IgD-negative memory B cell (primary cell): Measurements from ENCODE around the gene SGSM1. TPM values are rescaled to one million over a fixed set of nuclear protein-coding genes. Genes with fewer than 3 reads are reported as not detected.

ENCODE experiments used
- H3K27ac Mint-ChIP-seq, 3 donors: one replicate each; pipeline ENCODE4 v1.8.0; 2020 to 2022; ENCODE audit warnings: mild to moderate bottlenecking in 3 of 3, mixed read lengths in 3 of 3, moderate library complexity in 1 of 3
- H3K27me3 Mint-ChIP-seq: one replicate; pipeline ENCODE4 v1.8.0; 2021; ENCODE audit warnings: mixed read lengths
- H3K36me3 Mint-ChIP-seq: one replicate; pipeline ENCODE4 v1.8.0; 2020; ENCODE audit warnings: mild to moderate bottlenecking, mixed read lengths
- H3K4me1 Mint-ChIP-seq, 3 donors: one replicate each; pipeline ENCODE4 v1.8.0; 2020 to 2022; ENCODE audit warnings: mixed read lengths in 3 of 3, mild to moderate bottlenecking in 1 of 3
- H3K4me3 Mint-ChIP-seq, 4 donors: one replicate each; pipeline ENCODE4 v1.8.0; 2020 to 2022; ENCODE audit warnings: mild to moderate bottlenecking in 4 of 4, mixed read lengths in 4 of 4, moderate library complexity in 3 of 4
- H3K9me3 Mint-ChIP-seq, 3 donors: one replicate each; pipeline ENCODE4 v1.8.0; 2020 to 2021; ENCODE audit warnings: mixed read lengths in 3 of 3, mild to moderate bottlenecking in 1 of 3
- polyA plus RNA-seq: library from polyadenylated mRNA; unstranded; fragments of 300-500 nt; fragmentation: Illumina TruSeq; gene quantifications from one replicate; pipeline ENCODE4 v1.2.3, GENCODE V29; 2021

Gene SGSM1
- polyA plus RNA-seq, 1 donor from 2014 or later: 0.44 TPM

- no peaks in the 10 kb centered on the region for H3K36me3 Mint-ChIP-seq
- H3K4me3 Mint-ChIP-seq: no peak overlapping the region
- H3K27me3 Mint-ChIP-seq: peaks cover 10% of the 10 kb centered on the region
- no peaks in the 10 kb centered on the region for H3K4me1 Mint-ChIP-seq
- no peak overlapping the region for H3K27ac Mint-ChIP-seq
- H3K9me3 Mint-ChIP-seq: no peaks in the 10 kb centered on the region
Measured at GRCh38 chr22:24789516-24789915, 16.5 kb upstream of the SGSM1 start.

- H3K27me3 Mint-ChIP-seq: peaks cover 5% of the 10 kb centered on the region
- no peak overlapping the region for H3K27ac Mint-ChIP-seq
- H3K36me3 Mint-ChIP-seq: no peaks in the 10 kb centered on the region
- H3K9me3 Mint-ChIP-seq: no peaks in the 10 kb centered on the region
- no peak overlapping the region for H3K4me3 Mint-ChIP-seq
- H3K4me1 Mint-ChIP-seq: no peaks in the 10 kb centered on the region
Measured at GRCh38 chr22:24791362-24791761, 14.6 kb upstream of the SGSM1 start.

GRCh38 chr22:24796056-24796455 is 10.0 kb upstream of the SGSM1 start:
- H3K27me3 Mint-ChIP-seq: no peaks in the 10 kb centered on the region
- no peaks in the 10 kb centered on the region for H3K9me3 Mint-ChIP-seq
- H3K36me3 Mint-ChIP-seq: no peaks in the 10 kb centered on the region
- H3K4me1 Mint-ChIP-seq: no peaks in the 10 kb centered on the region
- H3K4me3 Mint-ChIP-seq: no peak overlapping the region
- no peak overlapping the region for H3K27ac Mint-ChIP-seq

- no peaks in the 10 kb centered on the region for H3K9me3 Mint-ChIP-seq
- H3K4me1 Mint-ChIP-seq: no peaks in the 10 kb centered on the region
- no peaks in the 10 kb centered on the region for H3K36me3 Mint-ChIP-seq
- H3K4me3 Mint-ChIP-seq: no peak overlapping the region
- no peaks in the 10 kb centered on the region for H3K27me3 Mint-ChIP-seq
- no peak overlapping the region for H3K27ac Mint-ChIP-seq
Measured at GRCh38 chr22:24796860-24797259, 9.2 kb upstream of the SGSM1 start.

- Mint-ChIP-seq H3K27ac (no peak overlapping the region), H3K9me3 (peaks cover 0 to 2% (median 0%) of the 10 kb centered on the region in 3 donors), H3K4me1 (peaks cover 0 to 3% (median 0%) of the 10 kb centered on the region in 3 donors), H3K36me3 (no peaks in the 10 kb centered on the region), H3K4me3 (no peak overlapping the region), H3K27me3 (peaks cover 4% of the 10 kb centered on the region)
Measured at GRCh38 chr22:24801901-24802465, 4.0 kb upstream of the SGSM1 start.

GRCh38 chr22:24803064-24803542 is 2.9 kb upstream of the SGSM1 start:
- Mint-ChIP-seq H3K27ac (no peak overlapping the region), H3K36me3 (no peaks in the 10 kb centered on the region), H3K4me1 (peaks cover 0 to 6% (median 3%) of the 10 kb centered on the region in 3 donors), H3K27me3 (peaks cover 7% of the 10 kb centered on the region), H3K9me3 (peaks cover 0 to 2% (median 0%) of the 10 kb centered on the region in 3 donors), H3K4me3 (no peak overlapping the region)

- H3K27ac Mint-ChIP-seq: no peak overlapping the region
- peak overlapping the region in 2 of 4 donors; percentile 64 to 90 for H3K4me3 Mint-ChIP-seq
- H3K36me3 Mint-ChIP-seq: no peaks in the 10 kb centered on the region
- H3K4me1 Mint-ChIP-seq: peaks cover 0 to 6% (median 4%) of the 10 kb centered on the region in 3 donors
- H3K9me3 Mint-ChIP-seq: peaks cover 0 to 2% (median 0%) of the 10 kb centered on the region in 3 donors
- peaks cover 19% of the 10 kb centered on the region for H3K27me3 Mint-ChIP-seq
Measured at GRCh38 chr22:24806663-24807001, 621 bp downstream of the SGSM1 start.

- no peaks in the 10 kb centered on the region for H3K36me3 Mint-ChIP-seq
- H3K27ac Mint-ChIP-seq: no peak overlapping the region
- H3K27me3 Mint-ChIP-seq: peaks cover 19% of the 10 kb centered on the region
- H3K4me1 Mint-ChIP-seq: peaks cover 0 to 6% (median 4%) of the 10 kb centered on the region in 3 donors
- no peaks in the 10 kb centered on the region for H3K9me3 Mint-ChIP-seq
- peak overlapping the region in 3 of 4 donors; percentile 2 to 47 (median 14) for H3K4me3 Mint-ChIP-seq
Measured at GRCh38 chr22:24807284-24807950, 1.4 kb downstream of the SGSM1 start.

- H3K27me3 Mint-ChIP-seq: peaks cover 19% of the 10 kb centered on the region
- peaks cover 0 to 3% (median 0%) of the 10 kb centered on the region in 3 donors for H3K9me3 Mint-ChIP-seq
- H3K36me3 Mint-ChIP-seq: no peaks in the 10 kb centered on the region
- peak overlapping the region in 1 of 4 donors; percentile 60 for H3K4me3 Mint-ChIP-seq
- no peak overlapping the region for H3K27ac Mint-ChIP-seq
- H3K4me1 Mint-ChIP-seq: peaks cover 0 to 6% (median 4%) of the 10 kb centered on the region in 3 donors
Measured at GRCh38 chr22:24809331-24809730, 3.3 kb downstream of the SGSM1 start.

GRCh38 chr22:24810043-24810749 is 4.2 kb downstream of the SGSM1 start:
- Mint-ChIP-seq H3K27me3 (peaks cover 14% of the 10 kb centered on the region), H3K27ac (no peak overlapping the region)

GRCh38 chr22:24812950-24813775 is 7.2 kb downstream of the SGSM1 start:
- Mint-ChIP-seq H3K4me1 (peaks cover 0 to 2% (median 0%) of the 10 kb centered on the region in 3 donors), H3K27me3 (peaks cover 12% of the 10 kb centered on the region), H3K27ac (no peak overlapping the region), H3K4me3 (no peak overlapping the region), H3K36me3 (peaks cover 4% of the 10 kb centered on the region), H3K9me3 (peaks cover 3 to 9% (median 7%) of the 10 kb centered on the region in 3 donors)

More at GRCh38 chr22:24810043-24810749, 4.2 kb downstream of the SGSM1 start:
- Mint-ChIP-seq H3K4me3 (no peak overlapping the region), H3K4me1 (peaks cover 0 to 4% (median 3%) of the 10 kb centered on the region in 3 donors), H3K36me3 (peaks cover 4% of the 10 kb centered on the region), H3K9me3 (peaks cover 3 to 7% (median 4%) of the 10 kb centered on the region in 3 donors)

GRCh38 chr22:24813861-24814770 is 8.1 kb downstream of the SGSM1 start:
- H3K4me1 Mint-ChIP-seq: peaks cover 0 to 2% (median 0%) of the 10 kb centered on the region in 3 donors
- peaks cover 3 to 9% (median 7%) of the 10 kb centered on the region in 3 donors for H3K9me3 Mint-ChIP-seq
- H3K27ac Mint-ChIP-seq: no peak overlapping the region
- peaks cover 9% of the 10 kb centered on the region for H3K27me3 Mint-ChIP-seq
- H3K36me3 Mint-ChIP-seq: peaks cover 4% of the 10 kb centered on the region
- no peak overlapping the region for H3K4me3 Mint-ChIP-seq

- no peaks in the 10 kb centered on the region for H3K27me3 Mint-ChIP-seq
- H3K9me3 Mint-ChIP-seq: peaks cover 3 to 9% (median 7%) of the 10 kb centered on the region in 3 donors
- H3K4me1 Mint-ChIP-seq: no peaks in the 10 kb centered on the region
- H3K4me3 Mint-ChIP-seq: no peak overlapping the region
- H3K27ac Mint-ChIP-seq: no peak overlapping the region
- H3K36me3 Mint-ChIP-seq: peaks cover 4% of the 10 kb centered on the region
Measured at GRCh38 chr22:24816806-24817205, 10.8 kb downstream of the SGSM1 start.

- Mint-ChIP-seq H3K27me3 (peaks cover 9% of the 10 kb centered on the region), H3K4me1 (no peaks in the 10 kb centered on the region)
Measured at GRCh38 chr22:24819487-24819886, 13.5 kb downstream of the SGSM1 start.

More at GRCh38 chr22:24819487-24819886, 13.5 kb downstream of the SGSM1 start:
- peaks cover 3 to 9% (median 4%) of the 10 kb centered on the region in 3 donors for H3K9me3 Mint-ChIP-seq
- no peak overlapping the region for H3K4me3 Mint-ChIP-seq
- peaks cover 4% of the 10 kb centered on the region for H3K36me3 Mint-ChIP-seq
- no peak overlapping the region for H3K27ac Mint-ChIP-seq
